Activated CD8-positive, alpha-beta T cell treated with anti-CD3 and anti-CD28 coated beads, Interleukin-2, amount 10 ng/mL, durations not matched to agents 7 days and 5 days (primary cell): Measurements from ENCODE around the gene MEOX2. TPM values are rescaled to one million over a fixed set of nuclear protein-coding genes. Genes with fewer than 3 reads are reported as not detected.

Experiments
- ATAC-seq: fragments of 150-1000 bp; cut with Tn5 transposase; one replicate; pipeline ENCODE4 v1.10.0; 2021; ENCODE audit warnings: moderate library complexity
- CTCF ChIA-PET: fragments of 350-600 bp; sonication (Branson Sonifier 250); formaldehyde crosslinking; loops from one replicate; lab custom pipeline; 2021; ENCODE audit warnings: antibody characterized with exemption; lab: Charles Lee
- POLR2A ChIA-PET: fragments of 350-600 bp; sonication (Branson Sonifier 250); formaldehyde crosslinking; loops from one replicate; lab custom pipeline; 2021; ENCODE audit warnings: antibody characterized with exemption; lab: Charles Lee
- DNase-seq: peaks from one replicate; pipeline ENCODE4 v3.0.0-alpha.2; 2020
- H3K27ac Mint-ChIP-seq: one replicate; pipeline ENCODE4 v1.8.0; 2021; ENCODE audit warnings: mild to moderate bottlenecking, mixed read lengths
- H3K27me3 Mint-ChIP-seq: one replicate; pipeline ENCODE4 v1.8.0; 2021; ENCODE audit warnings: low read depth, mixed read lengths
- H3K36me3 Mint-ChIP-seq: one replicate; pipeline ENCODE4 v1.8.0; 2021; ENCODE audit warnings: low read depth, mixed read lengths
- H3K4me1 Mint-ChIP-seq: one replicate; pipeline ENCODE4 v1.8.0; 2021; ENCODE audit warnings: low read depth, mixed read lengths
- H3K4me3 Mint-ChIP-seq: one replicate; pipeline ENCODE4 v1.8.0; 2021; ENCODE audit warnings: mild to moderate bottlenecking, mixed read lengths
- H3K9me3 Mint-ChIP-seq: one replicate; pipeline ENCODE4 v1.8.0; 2022; ENCODE audit warnings: mixed read lengths; ENCODE audit not compliant: insufficient read depth
- total RNA-seq, 2 experiments: library from RNA; stranded (reverse); gene quantifications; one replicate each; pipeline ENCODE4 v1.2.3, GENCODE V29; 2021

MEOX2 gene
- total RNA-seq, 2 experiments from 2014 or later: not detected

GRCh38 chr7:15577600-15577999, 108.9 kb downstream of the MEOX2 start:
- ChIA-PET CTCF (no interaction called here), POLR2A (no interaction called here)
- no peak for ATAC-seq
- DNase-seq: no peak
- Mint-ChIP-seq H3K27me3 (no peaks in the 10 kb centered on the region), H3K4me1 (no peaks in the 10 kb centered on the region), H3K9me3 (no peaks in the 10 kb centered on the region), H3K27ac (no peak overlapping the region), H3K36me3 (no peaks in the 10 kb centered on the region), H3K4me3 (no peak overlapping the region)

DNA sequence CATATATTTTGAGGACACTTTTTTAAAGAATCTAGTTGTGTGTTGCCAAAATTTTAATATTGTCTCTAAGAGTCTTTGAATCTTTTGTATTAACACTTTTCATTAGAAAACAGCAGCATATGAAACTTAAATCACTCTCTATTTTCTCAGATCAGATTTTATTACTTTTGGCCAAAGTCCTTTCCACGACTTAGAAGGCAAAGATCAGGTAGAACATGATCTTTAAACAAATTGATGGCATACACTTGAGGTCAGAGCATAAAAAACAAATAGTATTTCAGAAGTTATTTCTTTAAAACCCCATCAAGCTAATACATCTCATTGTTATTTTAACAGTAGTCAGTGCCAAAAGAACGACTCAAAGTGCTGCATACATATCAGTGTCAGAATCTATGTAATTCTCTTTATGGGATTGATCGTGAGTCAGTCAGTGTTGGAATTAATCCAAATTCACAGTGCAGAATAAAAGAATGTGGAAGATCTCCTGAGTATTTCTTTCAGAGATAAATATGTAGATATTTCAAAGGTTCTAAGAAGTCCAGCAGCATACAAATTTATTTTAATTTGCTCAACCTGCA, 115.1 kb downstream of the MEOX2 start:
- H3K9me3 Mint-ChIP-seq: no peaks in the 10 kb centered on the region
- no peaks in the 10 kb centered on the region for H3K27me3 Mint-ChIP-seq
- ATAC-seq: no peak
- CTCF ChIA-PET: no interaction called here
- no peak overlapping the region for H3K27ac Mint-ChIP-seq
- H3K4me3 Mint-ChIP-seq: no peak overlapping the region
- no peaks in the 10 kb centered on the region for H3K4me1 Mint-ChIP-seq
- POLR2A ChIA-PET: no interaction called here
- no peaks in the 10 kb centered on the region for H3K36me3 Mint-ChIP-seq
- no peak for DNase-seq

DNA sequence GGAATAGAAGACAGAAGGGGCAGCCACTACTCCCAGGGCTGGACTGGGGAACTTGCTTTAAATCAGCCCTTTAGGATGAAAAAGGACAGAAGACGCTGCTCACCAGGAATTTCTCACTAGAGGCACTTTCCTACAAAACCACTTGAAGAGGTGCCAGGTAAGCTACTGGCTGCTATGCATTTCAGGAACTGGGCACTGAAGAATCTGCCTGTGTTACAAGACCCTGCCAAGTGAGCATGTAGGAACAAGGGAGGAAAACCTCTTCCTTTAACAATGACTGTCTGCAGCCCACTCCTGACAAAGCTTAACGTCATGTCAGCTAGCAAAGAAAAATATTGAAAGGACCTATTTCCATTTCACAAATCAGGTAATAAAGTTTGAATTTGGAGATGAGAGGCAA, 118.8 kb downstream of the MEOX2 start:
- no peak overlapping the region for H3K27ac Mint-ChIP-seq
- no peak for ATAC-seq
- peaks cover 5% of the 10 kb centered on the region for H3K9me3 Mint-ChIP-seq
- H3K4me1 Mint-ChIP-seq: no peaks in the 10 kb centered on the region
- ChIA-PET POLR2A (no interaction called here), CTCF (no interaction called here)
- no peak overlapping the region for H3K4me3 Mint-ChIP-seq
- DNase-seq: no peak
- H3K27me3 Mint-ChIP-seq: no peaks in the 10 kb centered on the region
- H3K36me3 Mint-ChIP-seq: no peaks in the 10 kb centered on the region

GRCh38 chr7:15567036-15567435, 119.4 kb downstream of the MEOX2 start:
- ChIA-PET CTCF (no interaction called here), POLR2A (no interaction called here)
- Mint-ChIP-seq H3K4me1 (no peaks in the 10 kb centered on the region), H3K4me3 (no peak overlapping the region), H3K9me3 (peaks cover 5% of the 10 kb centered on the region), H3K36me3 (no peaks in the 10 kb centered on the region), H3K27ac (no peak overlapping the region), H3K27me3 (no peaks in the 10 kb centered on the region)
- DNase-seq (no peak), ATAC-seq (no peak)

DNA sequence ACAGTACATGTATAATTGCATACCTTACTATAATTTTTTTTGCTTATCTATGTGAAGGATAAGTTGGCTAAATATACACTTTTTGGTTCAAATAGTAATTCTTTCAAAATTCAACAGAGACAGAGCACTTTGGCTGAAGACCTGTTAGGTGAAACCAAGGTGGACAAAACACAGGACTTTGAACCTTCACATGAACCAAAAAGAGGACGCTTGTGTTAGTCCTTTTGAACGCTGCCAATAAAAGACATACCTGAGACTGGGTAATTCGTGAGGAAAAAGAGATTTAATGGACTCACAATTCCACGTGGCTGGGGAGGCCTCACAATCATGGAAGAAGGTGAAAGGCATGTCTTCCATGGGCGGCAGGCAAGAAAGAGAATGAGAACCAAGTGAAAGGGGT, 120.0 kb downstream of the MEOX2 start:
- no peak overlapping the region for H3K4me3 Mint-ChIP-seq
- no peaks in the 10 kb centered on the region for H3K27me3 Mint-ChIP-seq
- POLR2A ChIA-PET: no interaction called here
- ATAC-seq (no peak), DNase-seq (no peak)
- H3K36me3 Mint-ChIP-seq: no peaks in the 10 kb centered on the region
- H3K4me1 Mint-ChIP-seq: no peaks in the 10 kb centered on the region
- CTCF ChIA-PET: no interaction called here
- peaks cover 5% of the 10 kb centered on the region for H3K9me3 Mint-ChIP-seq
- H3K27ac Mint-ChIP-seq: no peak overlapping the region

- no peak for ATAC-seq
Observed at GRCh38 chr7:15561835-15562234, 124.6 kb downstream of the MEOX2 start, which contains the start of gene AGMO. Gene AGMO, minus strand, starts transcription at chr7:15562015.

More at GRCh38 chr7:15561835-15562234, 124.6 kb downstream of the MEOX2 start, which contains the start of gene AGMO:
- Mint-ChIP-seq H3K9me3 (peaks cover 5% of the 10 kb centered on the region), H3K36me3 (no peaks in the 10 kb centered on the region), H3K27me3 (no peaks in the 10 kb centered on the region), H3K4me3 (no peak within 1 kb of the TSS), H3K27ac (no peak within 1 kb of the TSS), H3K4me1 (no peaks in the 10 kb centered on the region)
- POLR2A ChIA-PET: no interaction called here
- DNase-seq: no peak
- CTCF ChIA-PET: no interaction called here

Other genes starting within 250 kb of the MEOX2 start
- not detected for gene AGMO, start 124.7 kb downstream of the MEOX2 start, total RNA-seq